ENCODE results near the gene XCR1. TPM values are rescaled to one million over a fixed set of nuclear protein-coding genes. Genes with fewer than 3 reads are reported as not detected.

XCR1 gene
- total RNA-seq, 1 experiment from 2014 or later: not detected

- peaks cover 11 to 25% of the 10 kb centered on the region in 2 experiments; a peak in 3 of 4 replicates for H3K36me3 ChIP-seq (ENCODE audit: control insufficient read depth in 1 of 2, insufficient read depth in 2 of 2, low read length in 2 of 2)
- ChIA-PET CTCF (no interaction called here), RAD21 (ENCODE audit: low non-redundant PET in 1 of 2, low total read pairs in 2 of 2, uncharacterized antibody in 2 of 2, unreplicated experiment in 2 of 2) (no interaction called here), POLR2A (no interaction called here)
- no peak overlapping the region for H3K4me3 ChIP-seq (replicated peaks in 1 of 2; ENCODE audit: low read depth in 1 of 2, low read length in 2 of 2)
- ATAC-seq (no peak), DNase-seq (ENCODE audit: low read depth, low spot score) (no peak)
- intact Hi-C loops (cut with micrococcal nuclease): no loop called here
- no peaks in the 10 kb centered on the region for H3K4me1 ChIP-seq (ENCODE audit: control insufficient read depth in 1 of 2, insufficient read depth in 2 of 2, low read length in 2 of 2)
- no peaks in the 10 kb centered on the region for H3K9me3 ChIP-seq (ENCODE audit: control insufficient read depth in 1 of 2, insufficient read depth in 1 of 2, low read depth in 1 of 2, low read length in 2 of 2)
- no peak overlapping the region for H3K9ac ChIP-seq (ENCODE audit: low read length)
- no peak overlapping the region for H3K4me2 ChIP-seq (ENCODE audit: low read length)
- H2AFZ ChIP-seq (ENCODE audit: low read depth, low read length, poor library complexity, severe bottlenecking): no peak overlapping the region
- H3K27ac ChIP-seq (ENCODE audit: low read depth, low read length): no peak overlapping the region
- H4K20me1 ChIP-seq (ENCODE audit: insufficient read depth): no peaks in the 10 kb centered on the region
- TF ChIP-seq TCF7L2 (IDR thresholded peaks at IDR 0.05; ENCODE audit: borderline replicate concordance, extremely low read depth, insufficient read depth, insufficient read length) (no peak), SRF (IDR thresholded peaks at IDR 0.05; ENCODE audit: low read depth) (no peak), REST (IDR thresholded peaks at IDR 0.05; ENCODE audit: low read depth) (no peak), FOSL1 (IDR thresholded peaks at IDR 0.05; ENCODE audit: low read depth) (no peak), ZNF274 (IDR thresholded peaks at IDR 0.05; ENCODE audit: low read depth, low read length) (no peak), SP1 (IDR thresholded peaks at IDR 0.05; ENCODE audit: low read depth) (no peak), CBX3 (IDR thresholded peaks at IDR 0.05; ENCODE audit: low read depth) (no peak), EZH2 (IDR thresholded peaks at IDR 0.05) (no peak), ZBTB33 (IDR thresholded peaks at IDR 0.05; ENCODE audit: extremely low read depth, insufficient replicate concordance, low read length) (no peak), CEBPB (IDR thresholded peaks at IDR 0.05; ENCODE audit: low read depth) (no peak), POLR2AphosphoS5 (IDR thresholded peaks at IDR 0.05; ENCODE audit: low read depth, low read length) (no peak), ZFX (IDR thresholded peaks at IDR 0.05) (no peak), RAD21 (IDR thresholded peaks at IDR 0.05; ENCODE audit: low read depth) (no peak), CTCF (IDR thresholded peaks at IDR 0.05 in 2 of 3, conservative IDR thresholded peaks at IDR 0.05 in 1 of 3; ENCODE audit: borderline replicate concordance in 1 of 3, insufficient read depth in 1 of 3, low read depth in 2 of 3, low read length in 2 of 3) (no peak), MAX (IDR thresholded peaks at IDR 0.05) (no peak), ELF1 (IDR thresholded peaks at IDR 0.05; ENCODE audit: borderline replicate concordance, low read depth) (no peak), ATF3 (IDR thresholded peaks at IDR 0.05) (no peak), POLR2A (IDR thresholded peaks at IDR 0.05; ENCODE audit: borderline replicate concordance, extremely low read depth, insufficient read depth, insufficient read length) (no peak), JUND (IDR thresholded peaks at IDR 0.05) (no peak)
- H3K9me2 ChIP-seq (ENCODE audit: insufficient read depth): no peaks in the 10 kb centered on the region
- H3K79me2 ChIP-seq (ENCODE audit: insufficient read depth, low read length): no peaks in the 10 kb centered on the region
- H3K27me3 ChIP-seq (ENCODE audit: insufficient read depth, low read length): no peaks in the 10 kb centered on the region
- no TSS peak for BruUV-seq (replicated peaks)
Measured at GRCh38 chr3:45978006-45978761, 49.1 kb downstream of the XCR1 start.

Measured in HCT116 (cell line).